Stimulated activated CD4-positive, alpha-beta T cell treated with anti-CD3 and anti-CD28 coated beads, Interleukin-1b, Interleukin-23, amount 100 ng/mL, for 48 hours (primary cell): ENCODE data around the gene PRCP.
"Not testable (repeated sequence)": the region's sequence is repeated elsewhere in the genome, so short reads cannot be mapped to it uniquely, and the experiment has no call there.

Experiments used
- DNase-seq: peaks from one replicate; pipeline ENCODE4 v3.0.0-alpha.2; 2020

PRCP gene

DNA sequence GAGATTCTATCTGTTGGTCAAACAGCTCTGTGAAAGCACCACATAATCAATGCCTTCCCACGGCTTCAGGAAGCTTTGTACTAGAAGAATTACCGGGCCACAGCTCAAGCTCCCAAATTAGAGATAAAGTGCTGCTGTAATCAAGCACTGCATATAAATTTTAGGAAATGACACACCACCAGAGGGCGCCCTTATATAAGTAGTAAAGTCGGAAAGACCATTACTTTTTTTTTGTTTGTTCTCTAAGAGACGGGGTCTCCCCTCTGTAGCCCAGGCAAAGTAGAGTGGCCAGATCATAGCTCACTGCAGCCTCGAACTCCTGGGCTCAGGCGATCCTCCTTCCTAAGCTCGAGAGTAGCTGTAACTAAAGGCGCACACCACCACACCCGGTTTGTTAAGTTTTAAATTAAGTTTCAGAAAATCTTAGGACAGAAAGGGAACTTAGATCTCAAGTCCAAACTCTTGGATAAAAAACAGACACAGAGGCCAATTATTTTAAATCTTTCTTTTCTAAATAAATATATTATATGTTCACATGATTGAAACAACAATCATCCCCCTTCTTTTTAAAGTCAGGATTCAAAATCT is 32.6 kb downstream of the PRCP start:
- DNase-seq, result peak; percentile 57

GRCh38 chr11:82865841-82866240 is 34.4 kb downstream of the PRCP start:
- no peak for DNase-seq

DNA sequence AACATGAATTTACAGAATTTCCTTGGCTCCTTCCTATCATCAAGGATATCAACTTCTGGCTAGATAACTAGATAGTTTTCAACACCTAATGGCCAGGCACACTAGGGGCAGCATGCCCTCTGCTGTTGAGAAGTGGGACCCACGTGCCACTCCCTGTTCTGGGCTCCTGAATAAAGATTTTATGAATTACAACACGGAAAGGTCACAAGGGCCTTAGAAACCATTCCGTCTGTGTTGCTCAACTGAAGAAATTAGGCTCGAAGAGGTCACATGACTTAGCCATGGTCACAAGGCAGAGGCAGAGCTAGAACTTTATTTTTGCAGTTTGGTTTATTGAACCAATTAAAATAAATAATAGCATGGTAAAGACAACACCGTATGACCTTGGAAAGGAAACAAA is 36.0 kb downstream of the PRCP start:
- DNase-seq, result no peak

GRCh38 chr11:82863209-82863608 is 37.0 kb downstream of the PRCP start:
- no peak for DNase-seq

DNA sequence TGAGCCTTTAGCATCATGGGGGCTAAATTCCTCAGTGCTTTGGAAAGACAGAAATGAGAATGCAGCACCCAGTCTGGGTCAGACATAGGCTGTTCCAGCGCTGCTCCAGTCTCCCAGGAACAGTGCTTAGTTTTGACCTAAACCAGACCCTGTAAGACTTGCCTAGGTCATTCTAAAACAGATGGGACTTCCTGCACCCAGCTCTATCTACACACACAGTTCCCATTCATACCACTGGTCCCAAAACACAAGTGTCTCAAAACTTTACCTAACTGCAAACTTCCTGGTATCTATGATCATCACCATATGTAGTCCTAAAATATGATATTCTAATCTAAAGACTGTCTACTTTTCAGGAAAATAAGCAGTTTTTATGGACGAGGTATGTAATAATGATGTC is 37.9 kb downstream of the PRCP start:
- DNase-seq, result no peak

DNA sequence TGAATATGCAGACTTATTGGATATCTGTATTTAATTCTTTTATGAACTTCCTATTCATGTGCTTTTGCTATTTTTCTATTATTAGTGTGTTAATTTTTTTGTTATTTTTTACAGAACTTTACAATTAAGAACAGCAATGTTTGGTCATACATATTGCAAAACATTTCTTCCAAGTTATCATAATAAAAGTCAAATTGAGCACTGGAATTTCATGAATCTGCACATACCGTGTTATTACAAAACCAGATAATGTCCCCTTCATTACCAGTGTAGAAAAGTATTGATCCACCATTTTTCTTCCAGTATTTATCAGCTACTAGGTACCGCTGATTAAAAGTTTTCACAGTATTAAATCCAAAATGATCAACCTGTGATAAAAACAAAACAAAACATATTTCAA is 40.5 kb downstream of the PRCP start:
- no peak for DNase-seq

GRCh38 chr11:82858556-82859091 is 41.6 kb downstream of the PRCP start:
- no peak for DNase-seq

GRCh38 chr11:82858133-82858532 is 42.1 kb downstream of the PRCP start:
- DNase-seq, result no peak

- DNase-seq, result no peak
These were observed 43.1 kb downstream of the PRCP start for GRCh38 chr11:82857145-82857544.

DNA sequence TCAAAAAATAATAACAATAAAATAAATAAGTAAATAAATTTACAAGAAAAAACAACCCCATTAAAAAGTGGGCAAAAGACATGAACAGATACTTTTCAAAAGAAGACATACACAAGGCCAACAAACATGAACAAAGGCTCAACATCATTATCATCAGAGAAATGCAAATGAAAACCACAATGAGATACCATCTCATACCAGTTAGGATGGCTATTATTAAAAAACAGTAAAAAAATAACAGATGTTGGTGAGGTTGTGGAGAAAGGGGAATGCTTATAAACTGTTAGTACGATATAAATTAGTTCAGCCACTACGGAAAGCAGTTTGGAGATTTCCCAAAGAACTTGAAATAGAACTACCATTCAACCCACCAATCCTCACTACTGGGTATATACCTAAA is 44.6 kb downstream of the PRCP start:
- DNase-seq, result no peak

GRCh38 chr11:82854916-82855315 is 45.3 kb downstream of the PRCP start:
- DNase-seq, result not testable (repeated sequence)

GRCh38 chr11:82854242-82854641 is 46.0 kb downstream of the PRCP start:
- DNase-seq, result no peak

- no peak for DNase-seq
These were observed 51.4 kb downstream of the PRCP start for GRCh38 chr11:82848829-82849228.

- DNase-seq, result no peak
These were observed 54.6 kb downstream of the PRCP start for GRCh38 chr11:82845356-82846353.

DNA sequence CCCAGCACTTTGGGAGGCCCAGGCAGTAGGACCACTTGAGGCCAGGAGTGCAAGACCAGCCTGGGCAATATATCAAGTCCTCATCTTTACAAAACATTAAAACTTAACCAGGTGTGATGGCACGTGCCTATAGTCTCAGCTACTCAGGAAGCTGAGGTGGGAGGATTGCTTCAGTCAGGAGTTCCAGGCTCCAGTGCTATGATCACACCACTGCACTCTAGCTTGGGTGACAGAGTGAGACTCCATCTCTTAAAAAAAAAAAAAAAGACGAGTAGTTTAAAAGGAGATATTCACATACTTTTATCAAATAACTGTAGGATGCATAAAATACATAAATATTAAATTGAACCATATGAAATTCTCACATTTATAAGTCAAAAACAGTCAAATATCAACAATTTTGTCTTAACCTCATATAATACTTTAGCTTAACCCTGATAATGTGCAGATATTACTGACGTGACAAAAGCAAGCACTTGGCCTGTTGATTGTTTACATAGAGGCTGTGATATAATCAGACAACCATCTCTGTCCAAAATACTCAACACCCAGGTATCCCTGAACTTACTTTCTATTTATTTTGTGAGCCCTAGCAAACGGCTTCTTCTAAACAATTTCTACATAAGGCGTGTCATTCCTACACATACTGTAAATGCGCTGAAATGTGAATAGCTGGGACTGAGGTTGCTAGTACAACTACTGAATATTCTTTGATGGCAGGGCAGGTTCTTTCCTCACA is 57.0 kb downstream of the PRCP start:
- DNase-seq, result no peak

DNA sequence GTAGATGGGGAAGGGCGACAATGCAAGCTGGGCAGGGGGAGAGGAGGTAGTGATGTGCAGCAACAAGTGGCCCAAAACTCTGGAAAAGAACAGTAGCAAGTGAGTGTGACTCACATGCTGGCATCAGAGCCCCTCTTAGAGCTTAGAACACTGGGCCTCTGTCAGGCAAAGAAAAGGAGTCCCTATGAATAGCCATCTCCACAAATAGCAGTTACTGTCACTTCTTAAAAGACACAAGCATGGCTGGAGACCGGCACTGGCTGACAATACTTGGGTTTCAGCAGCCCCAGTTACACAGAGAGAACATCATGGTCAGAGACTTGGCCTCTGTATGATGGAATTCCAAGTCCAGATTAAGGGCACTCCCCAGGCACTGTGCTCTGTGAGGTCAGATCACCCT is 58.2 kb downstream of the PRCP start:
- no peak for DNase-seq

- no peak for DNase-seq
These were observed 62.6 kb downstream of the PRCP start for GRCh38 chr11:82837650-82838049.

- no peak for DNase-seq
These were observed 67.2 kb downstream of the PRCP start for GRCh38 chr11:82832983-82833382.

GRCh38 chr11:82831364-82831763 is 68.9 kb downstream of the PRCP start:
- no peak for DNase-seq

DNA sequence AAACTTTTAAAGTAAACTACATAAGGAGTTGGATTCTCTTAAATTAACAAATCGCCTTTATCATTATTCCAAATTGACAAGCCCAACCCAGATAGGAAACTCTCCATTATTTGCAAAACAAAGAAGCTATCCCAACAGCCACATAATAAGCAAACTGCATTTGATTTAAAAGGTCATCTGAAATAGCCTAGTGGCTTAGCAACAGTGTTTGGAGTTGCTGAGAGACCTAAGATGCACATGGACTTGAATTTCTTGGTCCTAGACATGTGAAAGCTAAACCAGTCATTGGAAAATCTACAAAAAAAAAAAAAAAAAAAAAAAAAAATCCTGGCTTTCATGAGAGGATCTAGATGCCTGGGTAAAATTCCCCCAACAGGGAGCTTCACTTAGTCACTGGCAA is 69.5 kb downstream of the PRCP start:
- DNase-seq, result no peak

- DNase-seq, result no peak
These were observed 71.1 kb downstream of the PRCP start for GRCh38 chr11:82829101-82829500.

DNA sequence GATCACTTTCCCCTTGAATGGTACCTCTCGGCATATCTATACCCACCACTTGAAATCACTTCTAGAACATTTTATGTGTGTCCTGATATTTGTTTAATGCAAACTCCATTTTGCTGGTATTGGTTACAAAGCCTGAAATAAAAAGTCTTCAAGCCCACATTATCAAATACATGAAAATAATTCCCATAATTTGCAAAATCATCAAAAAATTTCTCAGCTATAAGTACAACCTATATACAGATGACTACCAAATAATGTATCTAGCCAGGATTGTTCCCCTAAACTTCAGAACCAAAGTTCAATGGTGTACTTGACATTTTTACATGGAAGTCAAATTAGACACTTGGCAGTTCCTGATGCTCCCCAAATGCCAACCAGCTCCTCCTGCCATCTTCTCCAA is 71.8 kb downstream of the PRCP start:
- DNase-seq, result no peak

- no peak for DNase-seq
These were observed 73.7 kb downstream of the PRCP start for GRCh38 chr11:82826526-82826925.
